ENCODE measurements around the gene TRMT61B. TPM values are rescaled to one million over a fixed set of nuclear protein-coding genes. Genes with fewer than 3 reads are reported as not detected.

TRMT61B gene
- total and polyA plus RNA-seq, 2 of the 13 experiments (the other 11 are each of a cell fraction or from before 2014, with no cell fraction given): 19.7 to 23.5 TPM

GRCh38 chr2:28869494-28870145, 489 bp downstream of the TRMT61B start:
- ChIA-PET POLR2A (interaction anchor here (0.8 to 2.8 kb wide), 12 partner anchors 8 to 118 kb away, joined by 3 to 52 read pairs (median 4); partner anchors contain the start of genes PPP1CB and WDR43), CTCF (ENCODE audit: low intra/inter-chr PET ratio, low total read pairs) (no interaction called here)
- Histone ChIP-seq H4K20me1 (ENCODE audit: insufficient read depth, low read length) (no peaks in the 10 kb centered on the region), H3K9ac (ENCODE audit: insufficient read depth, low read depth, low read length) (peak overlapping the region; percentile 84), H3K27me3 (ENCODE audit: control insufficient read depth in 1 of 2, insufficient read depth in 2 of 2, low read length in 2 of 2) (no peaks in the 10 kb centered on the region; a peak in 1 of 5 replicates), H3K27ac (ENCODE audit: extremely low read length, insufficient read depth, low read length) (peak overlapping the region; percentile 73), H3K4me3 (replicated peaks in 1 of 3; ENCODE audit: insufficient read depth in 1 of 3, low read depth in 2 of 3, low read length in 3 of 3) (peak overlapping the region; percentile 88 to 98 (median 92)), H3K4me2 (ENCODE audit: low read depth, low read length) (peak overlapping the region; percentile 82), H3K4me1 (ENCODE audit: insufficient read depth, low read length) (peaks cover 52% of the 10 kb centered on the region), H3K36me3 (replicated peaks in 1 of 2; ENCODE audit: control insufficient read depth in 1 of 2, insufficient read depth in 2 of 2, low read length in 2 of 2) (peaks cover 2 to 10% of the 10 kb centered on the region in 2 experiments; a peak in 3 of 5 replicates), H3K79me2 (ENCODE audit: insufficient read depth, low read length) (peaks cover 37% of the 10 kb centered on the region), H2AFZ (ENCODE audit: low read length) (peak overlapping the region; percentile 73), H3K9me3 (ENCODE audit: low read length) (no peaks in the 10 kb centered on the region)
- intact Hi-C loops (cut with micrococcal nuclease; ENCODE audit: unreplicated experiment): loop anchor here (1.0 kb wide), 2 partner anchors 25 to 29 kb away; partner anchors contain the start of gene WDR43
- TSS peak; percentile 67 for BruUV-seq (replicated peaks)
- 1% methylated on average over 29 of the region's 29 CpGs for WGBS (ENCODE audit: low lambda C conversion rate)
- DNase-seq (ENCODE audit: low spot score) (no peak), FAIRE-seq (peak; percentile 54), ATAC-seq (peak; percentile 47)
- in situ Hi-C loops (cut with HindIII; ENCODE audit: extremely low pct_ligation_motif_present, low pct_unique_long_range_greater_than_20kb): no loop called here
- TF ChIP-seq ZNF383 (CRISPR knock-in tag; IDR thresholded peaks at IDR 0.05; ENCODE audit: borderline replicate concordance) (peak; percentile 97), MLXIP (CRISPR knock-in tag; IDR thresholded peaks at IDR 0.05; ENCODE audit: borderline replicate concordance) (no peak), PAX8 (CRISPR knock-in tag; IDR thresholded peaks at IDR 0.05; ENCODE audit: borderline replicate concordance) (0 out of 2 replicates have a peak, but pooled peaks have one; percentile 93), ZNF773 (CRISPR knock-in tag; IDR thresholded peaks at IDR 0.05; ENCODE audit: borderline replicate concordance) (0 out of 2 replicates have a peak, but pooled peaks have one; percentile 48), NFIC (IDR thresholded peaks at IDR 0.05; ENCODE audit: low read length) (no peak), MTF2 (CRISPR knock-in tag; IDR thresholded peaks at IDR 0.05; ENCODE audit: borderline replicate concordance) (peak; percentile 96), ZNF275 (CRISPR knock-in tag; IDR thresholded peaks at IDR 0.05; ENCODE audit: borderline replicate concordance) (0 out of 2 replicates have a peak, but pooled peaks have one; percentile 71), ZNF672 (CRISPR knock-in tag; IDR thresholded peaks at IDR 0.05) (peak; percentile 11; the same call in 1 of the 2 replicates), ZNF564 (CRISPR knock-in tag; IDR thresholded peaks at IDR 0.05) (no peak), PREB (CRISPR knock-in tag; IDR thresholded peaks at IDR 0.05) (0 out of 2 replicates have a peak, but pooled peaks have one; percentile 12), ZNF484 (CRISPR knock-in tag; IDR thresholded peaks at IDR 0.05; ENCODE audit: borderline replicate concordance, low read depth) (0 out of 2 replicates have a peak, but pooled peaks have one; percentile 76), DDIT3 (CRISPR knock-in tag; IDR thresholded peaks at IDR 0.05) (0 out of 2 replicates have a peak, but pooled peaks have one; percentile 18), SRY (CRISPR knock-in tag; IDR thresholded peaks at IDR 0.05) (no peak), ZNF30 (CRISPR knock-in tag; IDR thresholded peaks at IDR 0.05) (0 out of 2 replicates have a peak, but pooled peaks have one; percentile 17)
